HepG2 (cell line): ENCODE results near the gene TTC28. TPM values are rescaled to one million over a fixed set of nuclear protein-coding genes. Genes with fewer than 3 reads are reported as not detected.

Experiments
- ELF1 ChIP-seq: sonication (generic); formaldehyde crosslinking; IDR thresholded peaks from 2 replicates; pipeline ENCODE4 v1.4.0; 2020; ENCODE audit warnings: missing genetic modification reagents
- ELK4 ChIP-seq: sonication (generic); formaldehyde crosslinking; IDR thresholded peaks from 2 replicates; pipeline ENCODE4 v1.9.0; 2021; ENCODE audit warnings: missing genetic modification reagents, borderline replicate concordance
- FOXJ3 ChIP-seq: sonication (generic); formaldehyde crosslinking; IDR thresholded peaks from 2 replicates; pipeline ENCODE4 v1.4.0; 2020; ENCODE audit warnings: missing genetic modification reagents, mild to moderate bottlenecking, borderline replicate concordance
- FOXO1 ChIP-seq: sonication (generic); formaldehyde crosslinking; IDR thresholded peaks from 2 replicates; pipeline ENCODE4 v1.4.0; 2020; ENCODE audit warnings: missing genetic modification reagents
- HBP1 ChIP-seq: IDR thresholded peaks from 2 replicates; pipeline ENCODE4 v1.6.1; 2016; ENCODE audit warnings: low read depth, control low read depth
- HINFP ChIP-seq: sonication (generic); formaldehyde crosslinking; IDR thresholded peaks from 2 replicates; pipeline ENCODE4 v1.4.0; 2020; ENCODE audit warnings: low read depth, mild to moderate bottlenecking, missing genetic modification reagents
- KMT2B ChIP-seq: IDR thresholded peaks from 2 replicates; pipeline ENCODE4 v1.6.1; 2016; ENCODE audit warnings: missing genetic modification reagents, missing compliant biosample characterization
- MEF2D ChIP-seq: sonication (generic); formaldehyde crosslinking; IDR thresholded peaks from 2 replicates; pipeline ENCODE4 v1.5.1; 2020; ENCODE audit warnings: mild to moderate bottlenecking, missing genetic modification reagents
- RFXAP ChIP-seq: sonication (generic); formaldehyde crosslinking; IDR thresholded peaks from 2 replicates; pipeline ENCODE4 v1.4.0; 2020; ENCODE audit warnings: missing genetic modification reagents, borderline replicate concordance
- ZNF256 ChIP-seq: sonication (generic); formaldehyde crosslinking; conservative IDR thresholded peaks from 2 replicates; pipeline ENCODE4 v1.4.0; 2020; ENCODE audit warnings: missing genetic modification reagents
- ZNF468 ChIP-seq: sonication (generic); formaldehyde crosslinking; IDR thresholded peaks from 2 replicates; pipeline ENCODE4 v1.8.0; 2022; ENCODE audit warnings: mild to moderate bottlenecking, moderate library complexity, missing genetic modification reagents
- ZNF547 ChIP-seq: sonication (generic); formaldehyde crosslinking; IDR thresholded peaks from 2 replicates; pipeline ENCODE4 v1.5.1; 2020; ENCODE audit warnings: mild to moderate bottlenecking, missing genetic modification reagents
- ZNF556 ChIP-seq: sonication (generic); formaldehyde crosslinking; IDR thresholded peaks from 2 replicates; pipeline ENCODE4 v1.4.0; 2020; ENCODE audit warnings: mild to moderate bottlenecking, missing genetic modification reagents, borderline replicate concordance
- ZNF605 ChIP-seq: sonication (generic); formaldehyde crosslinking; IDR thresholded peaks from 2 replicates; pipeline ENCODE4 v1.8.0; 2022; ENCODE audit warnings: mild to moderate bottlenecking, missing genetic modification reagents
- ZNF878 ChIP-seq: sonication (generic); formaldehyde crosslinking; IDR thresholded peaks from 2 replicates; pipeline ENCODE4 v1.8.1; 2023; ENCODE audit warnings: mild to moderate bottlenecking, missing genetic modification reagents, moderate library complexity
- ZSCAN25 ChIP-seq: sonication (generic); formaldehyde crosslinking; IDR thresholded peaks from 2 replicates; pipeline ENCODE4 v1.8.0; 2022; ENCODE audit warnings: mild to moderate bottlenecking, missing genetic modification reagents
- polyA plus RNA-seq, 8 experiments: library from polyadenylated mRNA; depleted of rRNA in 3 of 8; stranded (reverse) in 7 of 8; unstranded in 1 of 8; fragments of >200 nt; fragmentation: Illumina TruSeq in 4 of 8; extraction: Trizol in 4 of 8; gene quantifications; 2 replicates each; pipeline versions ENCODE4 v1.2.1 to v1.2.3, GENCODE V29; 2011 to 2016; ENCODE audit warnings: low read depth in 4 of 8, missing spikeins in 1 of 8, mixed read lengths in 1 of 8; ENCODE audit not compliant: insufficient read depth in 1 of 8
- total RNA-seq, 5 experiments: library from RNA; depleted of rRNA; stranded (reverse); fragments of >200 nt; fragmentation: Illumina TruSeq; extraction: Trizol; gene quantifications; 2 replicates each; pipeline ENCODE4 v1.2.3, GENCODE V29; 2016; ENCODE audit warnings: low read depth in 1 of 5
- TF ChIP-seq, protein P1 (sequence below): IDR thresholded peaks from 2 replicates; pipeline ENCODE4 v1.6.1; 2016; ENCODE audit warnings: missing compliant biosample characterization, missing genetic modification reagents, borderline replicate concordance
- TF ChIP-seq, protein P2 (sequence below): sonication (generic); formaldehyde crosslinking; IDR thresholded peaks from 2 replicates; pipeline ENCODE4 v1.4.0; 2020; ENCODE audit warnings: missing genetic modification reagents, mild to moderate bottlenecking, borderline replicate concordance
- TF ChIP-seq, protein P3 (sequence below): sonication (generic); formaldehyde crosslinking; IDR thresholded peaks from 2 replicates; pipeline ENCODE4 v1.4.0; 2020; ENCODE audit warnings: mild to moderate bottlenecking, missing genetic modification reagents

TTC28 gene
- total and polyA plus RNA-seq, 2 of the 13 experiments (the other 11 are each of a cell fraction or from before 2014, with no cell fraction given): 4.2 to 13.1 TPM

- TF ChIP-seq HBP1 (no peak), ELK4 (CRISPR knock-in tag) (no peak), KMT2B (no peak), ZSCAN25 (CRISPR knock-in tag) (no peak), ZNF468 (CRISPR knock-in tag) (no peak), ZNF878 (no peak), FOXJ3 (CRISPR knock-in tag) (peak; percentile 52; the same call in 1 of the 2 replicates), RFXAP (CRISPR knock-in tag) (no peak), ELF1 (CRISPR knock-in tag) (no peak), HINFP (CRISPR knock-in tag) (no peak), ZNF556 (CRISPR knock-in tag) (no peak), MEF2D (no peak), ZNF256 (no peak), FOXO1 (CRISPR knock-in tag) (no peak; the same call in 1 of the 2 replicates), ZNF605 (CRISPR knock-in tag) (peak; percentile 64; the same call in 1 of the 2 replicates), ZNF547 (CRISPR knock-in tag) (no peak)
- TF ChIP-seq, protein P1, sequence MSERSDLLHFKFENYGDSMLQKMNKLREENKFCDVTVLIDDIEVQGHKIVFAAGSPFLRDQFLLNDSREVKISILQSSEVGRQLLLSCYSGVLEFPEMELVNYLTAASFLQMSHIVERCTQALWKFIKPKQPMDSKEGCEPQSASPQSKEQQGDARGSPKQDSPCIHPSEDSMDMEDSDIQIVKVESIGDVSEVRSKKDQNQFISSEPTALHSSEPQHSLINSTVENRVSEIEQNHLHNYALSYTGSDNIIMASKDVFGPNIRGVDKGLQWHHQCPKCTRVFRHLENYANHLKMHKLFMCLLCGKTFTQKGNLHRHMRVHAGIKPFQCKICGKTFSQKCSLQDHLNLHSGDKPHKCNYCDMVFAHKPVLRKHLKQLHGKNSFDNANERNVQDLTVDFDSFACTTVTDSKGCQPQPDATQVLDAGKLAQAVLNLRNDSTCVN: 0 out of 2 replicates have a peak, but pooled peaks have one; percentile 30
- TF ChIP-seq, protein P2, sequence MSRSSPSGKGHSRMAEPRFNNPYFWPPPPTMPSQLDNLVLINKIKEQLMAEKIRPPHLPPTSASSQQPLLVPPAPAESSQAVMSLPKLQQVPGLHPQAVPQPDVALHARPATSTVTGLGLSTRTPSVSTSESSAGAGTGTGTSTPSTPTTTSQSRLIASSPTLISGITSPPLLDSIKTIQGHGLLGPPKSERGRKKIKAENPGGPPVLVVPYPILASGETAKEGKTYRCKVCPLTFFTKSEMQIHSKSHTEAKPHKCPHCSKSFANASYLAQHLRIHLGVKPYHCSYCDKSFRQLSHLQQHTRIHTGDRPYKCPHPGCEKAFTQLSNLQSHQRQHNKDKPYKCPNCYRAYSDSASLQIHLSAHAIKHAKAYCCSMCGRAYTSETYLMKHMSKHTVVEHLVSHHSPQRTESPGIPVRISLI: peak; percentile 78; the same call in 1 of the 2 replicates
- TF ChIP-seq, protein P3, sequence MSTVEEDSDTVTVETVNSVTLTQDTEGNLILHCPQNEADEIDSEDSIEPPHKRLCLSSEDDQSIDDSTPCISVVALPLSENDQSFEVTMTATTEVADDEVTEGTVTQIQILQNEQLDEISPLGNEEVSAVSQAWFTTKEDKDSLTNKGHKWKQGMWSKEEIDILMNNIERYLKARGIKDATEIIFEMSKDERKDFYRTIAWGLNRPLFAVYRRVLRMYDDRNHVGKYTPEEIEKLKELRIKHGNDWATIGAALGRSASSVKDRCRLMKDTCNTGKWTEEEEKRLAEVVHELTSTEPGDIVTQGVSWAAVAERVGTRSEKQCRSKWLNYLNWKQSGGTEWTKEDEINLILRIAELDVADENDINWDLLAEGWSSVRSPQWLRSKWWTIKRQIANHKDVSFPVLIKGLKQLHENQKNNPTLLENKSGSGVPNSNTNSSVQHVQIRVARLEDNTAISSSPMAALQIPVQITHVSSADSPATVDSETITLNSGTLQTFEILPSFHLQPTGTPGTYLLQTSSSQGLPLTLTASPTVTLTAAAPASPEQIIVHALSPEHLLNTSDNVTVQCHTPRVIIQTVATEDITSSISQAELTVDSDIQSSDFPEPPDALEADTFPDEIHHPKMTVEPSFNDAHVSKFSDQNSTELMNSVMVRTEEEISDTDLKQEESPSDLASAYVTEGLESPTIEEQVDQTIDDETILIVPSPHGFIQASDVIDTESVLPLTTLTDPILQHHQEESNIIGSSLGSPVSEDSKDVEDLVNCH (CRISPR knock-in tag): no peak
Observed at GRCh38 chr22:28441720-28442263, 237.8 kb downstream of the TTC28 start (continued).
